GM18508 (cell line): ENCODE results near the gene BMP7.

Experiments
- ATAC-seq: cut with Tn5 transposase; IDR thresholded peaks from one replicate; pipeline ENCODE4 v1.9.1; 2021; ENCODE audit warnings: moderate number of reproducible peaks; ENCODE audit not compliant: insufficient read depth, unreplicated experiment

Gene BMP7

GRCh38 chr20:57138198-57138995 is 128.0 kb downstream of the BMP7 start:
- no peak for ATAC-seq

- ATAC-seq = no peak
Measured at GRCh38 chr20:57137676-57138075, 128.8 kb downstream of the BMP7 start.

GRCh38 chr20:57136734-57137133 is 129.7 kb downstream of the BMP7 start:
- no peak for ATAC-seq

GRCh38 chr20:57135875-57136274 is 130.6 kb downstream of the BMP7 start:
- ATAC-seq = no peak

DNA sequence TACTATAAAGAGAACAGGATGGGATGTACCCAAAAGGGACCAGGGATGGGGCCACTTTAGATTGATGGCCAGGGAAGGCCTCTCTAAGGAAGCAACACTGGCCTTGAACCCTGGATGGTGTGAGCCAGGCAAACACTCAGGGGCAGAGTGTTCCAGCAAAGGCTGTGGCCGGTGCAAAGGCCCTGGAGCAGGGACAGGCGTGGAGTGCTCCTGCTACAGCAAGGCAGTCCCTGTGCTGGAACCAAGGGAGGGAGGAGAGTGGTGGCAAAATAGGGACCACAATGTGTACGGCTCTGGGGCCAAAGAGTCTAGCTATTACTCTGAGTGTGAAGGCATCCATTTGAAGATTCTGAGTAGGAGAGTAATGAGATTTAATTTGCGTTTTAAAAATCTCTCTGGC is 131.6 kb downstream of the BMP7 start:
- ATAC-seq = no peak

GRCh38 chr20:57133926-57134650 is 132.4 kb downstream of the BMP7 start:
- ATAC-seq = no peak

DNA sequence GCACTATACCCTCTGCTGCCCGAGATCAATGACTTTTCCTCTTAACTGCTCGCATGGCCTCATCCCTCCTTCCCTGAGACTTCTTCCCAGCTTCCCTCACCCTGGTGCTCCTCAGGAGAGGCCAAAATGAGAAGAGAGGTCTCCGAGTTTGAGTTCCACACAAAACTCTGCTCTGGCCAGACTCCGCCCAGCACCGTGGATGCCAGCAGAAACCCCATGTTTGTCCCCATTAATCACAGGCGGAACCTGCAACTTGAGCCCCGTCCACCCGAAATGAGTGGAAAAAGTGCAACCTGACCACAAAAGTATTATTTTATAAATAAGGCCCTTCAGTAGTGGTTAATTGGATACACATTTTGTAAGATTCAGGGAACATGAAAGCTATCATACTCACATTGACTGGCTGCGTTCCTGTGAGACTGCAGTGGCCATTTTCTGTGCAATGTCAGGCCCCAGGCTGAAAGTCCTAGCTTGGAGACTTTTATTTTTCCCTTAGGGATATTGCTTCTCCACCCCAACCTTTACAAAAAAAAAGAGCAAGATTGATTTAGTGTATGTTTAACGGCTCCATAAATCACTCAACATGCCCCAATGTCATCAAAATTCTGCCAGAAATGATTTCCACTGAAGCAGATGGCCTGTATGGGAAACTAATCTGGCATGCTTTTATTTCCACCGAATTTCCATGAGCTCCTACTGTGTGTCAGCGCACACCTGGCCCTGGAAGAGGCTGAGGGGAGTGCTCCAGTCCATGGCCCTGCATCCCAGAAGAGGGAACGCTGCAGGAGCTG is 134.6 kb downstream of the BMP7 start:
- ATAC-seq = no peak

- ATAC-seq = no peak
Measured at GRCh38 chr20:57131077-57131476, 135.4 kb downstream of the BMP7 start.

DNA sequence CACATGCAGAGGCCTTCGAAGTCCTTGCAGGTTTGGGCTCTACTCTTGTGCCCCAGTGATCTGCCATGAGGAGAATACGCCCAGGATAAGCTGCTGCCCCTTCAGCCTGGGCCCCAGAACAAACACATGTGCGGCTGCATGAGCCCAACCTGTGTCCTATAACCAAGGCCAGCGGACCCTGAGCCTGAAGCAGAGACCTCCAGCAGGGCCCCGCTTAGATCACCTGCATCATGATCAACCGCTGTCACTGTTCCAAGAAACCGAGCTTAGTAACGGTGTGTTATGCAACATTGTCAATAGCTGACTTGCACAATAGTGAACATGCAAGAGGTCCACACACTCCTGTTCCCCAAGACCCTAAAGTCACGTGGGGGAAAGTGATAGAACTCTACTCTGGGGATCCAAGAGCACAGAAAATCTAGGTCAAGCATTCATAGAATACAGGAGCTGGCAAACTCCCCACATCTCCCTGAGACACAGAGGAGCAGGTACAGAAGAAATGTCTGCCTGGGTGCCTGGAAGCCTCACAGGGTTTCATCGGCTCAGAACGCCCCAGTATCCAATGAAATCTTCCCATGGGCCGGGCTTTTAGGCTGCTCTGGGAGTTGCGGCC is 136.2 kb downstream of the BMP7 start:
- no peak for ATAC-seq

DNA sequence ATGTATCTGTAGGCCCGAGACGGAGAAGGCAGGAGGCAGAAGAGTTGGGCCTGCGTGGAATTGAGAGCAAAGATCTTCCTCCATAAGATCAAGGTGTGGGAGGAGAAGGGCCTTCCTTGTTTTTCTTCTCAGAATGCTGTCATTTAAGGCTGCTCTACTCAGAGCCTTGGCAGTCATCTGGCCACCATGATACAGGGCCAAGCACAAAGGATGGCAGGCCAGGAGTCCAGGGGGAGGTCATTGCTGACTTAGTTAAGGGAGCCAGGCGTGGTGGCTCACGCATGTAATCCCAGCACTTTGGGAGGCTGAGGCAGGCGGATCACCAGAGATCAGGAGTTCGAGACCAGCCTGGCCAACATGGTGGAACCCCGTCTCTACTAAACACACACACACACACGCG is 137.1 kb downstream of the BMP7 start:
- no peak for ATAC-seq

- ATAC-seq = no peak
Measured at GRCh38 chr20:57128044-57128757, 138.2 kb downstream of the BMP7 start.

DNA sequence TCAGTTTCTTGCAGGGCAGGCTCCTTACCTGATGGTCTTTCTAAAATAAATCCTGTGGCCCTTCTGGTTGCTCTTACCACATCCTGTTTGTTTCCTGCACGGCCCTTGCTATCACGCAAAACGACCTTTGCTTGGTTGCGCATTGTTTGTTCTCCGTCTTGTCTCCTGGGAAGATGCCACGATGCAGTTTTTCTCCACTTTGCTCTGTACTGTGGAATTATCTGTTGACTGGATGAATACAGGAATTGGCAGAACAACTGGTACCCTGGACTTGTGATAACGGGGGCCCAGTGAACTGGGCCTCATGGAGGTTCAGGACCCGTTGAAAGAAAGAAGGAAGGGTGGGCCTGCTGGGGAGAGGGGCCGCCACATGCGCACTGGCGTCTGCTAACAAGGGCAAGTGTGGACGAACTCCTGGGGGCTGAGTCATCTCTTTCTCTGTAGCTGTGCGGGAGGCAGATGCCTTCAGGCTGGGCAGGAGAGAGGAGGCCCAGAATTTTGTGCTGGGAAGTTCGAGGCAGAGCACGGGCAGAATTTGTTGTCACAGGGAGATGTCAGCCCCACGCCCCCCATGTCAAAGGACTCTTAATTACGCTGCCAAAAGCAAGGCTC is 139.9 kb downstream of the BMP7 start:
- no peak for ATAC-seq

GRCh38 chr20:57124800-57125517 is 141.5 kb downstream of the BMP7 start:
- no peak for ATAC-seq

DNA sequence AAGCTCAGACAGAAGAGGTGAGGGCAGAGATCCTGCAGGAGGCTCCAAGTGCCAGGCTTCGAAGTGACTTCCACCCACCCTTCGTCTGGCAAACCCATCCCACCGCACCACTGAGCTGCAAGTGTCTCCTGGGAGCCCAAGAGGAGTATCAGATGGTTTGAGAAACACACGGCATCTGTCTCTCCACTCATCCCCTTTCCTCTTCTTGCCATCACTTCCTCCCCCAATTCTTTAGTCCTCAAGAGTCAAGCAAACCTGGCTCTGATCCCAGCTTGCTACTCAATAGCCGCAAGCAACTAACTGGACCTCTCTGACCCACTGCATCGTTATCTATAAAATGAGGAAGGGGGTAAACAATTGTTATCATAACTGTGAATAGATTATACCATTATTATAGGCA is 142.1 kb downstream of the BMP7 start:
- no peak for ATAC-seq

DNA sequence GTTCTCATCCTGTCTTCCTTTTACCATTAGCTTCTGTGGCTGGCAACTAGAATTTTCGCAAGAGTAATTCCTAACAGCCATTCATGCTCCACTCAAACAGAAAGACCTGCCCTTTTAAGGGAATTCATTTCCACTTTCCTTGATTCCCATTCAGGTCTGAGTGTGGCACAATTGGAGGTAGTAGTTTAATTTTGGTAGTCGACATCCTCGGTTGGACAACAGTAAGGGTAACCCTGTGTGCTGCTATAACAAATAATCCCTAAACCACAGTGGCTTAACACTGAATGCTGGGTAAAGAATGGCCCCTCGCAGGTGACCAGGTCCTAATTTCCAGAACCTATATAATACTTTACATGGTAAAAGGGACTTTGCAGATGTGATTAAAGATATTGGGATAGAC is 142.9 kb downstream of the BMP7 start:
- ATAC-seq = no peak

DNA sequence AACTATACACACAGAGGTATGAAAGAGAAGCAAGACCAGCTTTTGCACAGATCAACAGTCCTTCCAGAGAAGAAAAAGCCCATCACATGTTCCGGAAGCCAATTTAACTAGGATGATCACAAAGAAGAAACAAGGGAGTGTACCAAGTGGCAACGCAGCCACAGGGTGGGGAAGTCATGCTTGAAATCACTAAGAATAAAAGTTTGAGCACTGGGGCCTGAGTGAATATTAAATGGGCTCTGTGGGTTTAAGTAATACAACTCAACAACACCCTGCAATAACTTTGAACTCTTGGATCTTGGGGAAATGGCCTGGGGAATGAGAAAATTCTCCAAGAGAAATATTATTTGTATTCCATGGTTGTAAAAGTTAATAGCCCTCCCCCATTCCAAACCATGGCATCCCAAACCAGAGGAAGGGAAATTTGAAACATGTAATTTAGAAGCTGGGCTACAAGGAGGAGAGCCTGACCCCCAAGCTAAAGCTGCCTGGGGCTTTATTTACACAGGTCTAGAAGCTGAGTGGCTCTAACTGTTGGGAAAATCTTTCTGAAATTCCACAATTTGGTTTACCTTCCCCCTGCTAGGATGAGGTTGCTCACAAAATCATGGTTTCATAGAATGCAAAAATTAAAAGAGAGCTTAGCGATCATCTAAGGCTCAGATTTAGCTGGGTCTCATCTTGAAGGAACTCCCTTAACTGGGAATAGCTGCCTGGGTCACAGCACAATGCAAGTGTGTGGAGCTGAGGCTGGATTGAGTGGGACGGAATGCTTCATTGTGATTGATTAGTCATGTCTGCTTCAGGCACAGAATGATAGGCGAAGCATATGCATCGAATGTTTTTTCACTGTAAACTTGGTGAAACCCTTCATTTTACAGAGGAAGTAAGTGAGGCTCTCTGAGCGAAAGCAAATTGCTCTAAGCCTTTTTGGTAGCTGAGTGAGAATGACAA is 143.6 kb downstream of the BMP7 start:
- no peak for ATAC-seq

DNA sequence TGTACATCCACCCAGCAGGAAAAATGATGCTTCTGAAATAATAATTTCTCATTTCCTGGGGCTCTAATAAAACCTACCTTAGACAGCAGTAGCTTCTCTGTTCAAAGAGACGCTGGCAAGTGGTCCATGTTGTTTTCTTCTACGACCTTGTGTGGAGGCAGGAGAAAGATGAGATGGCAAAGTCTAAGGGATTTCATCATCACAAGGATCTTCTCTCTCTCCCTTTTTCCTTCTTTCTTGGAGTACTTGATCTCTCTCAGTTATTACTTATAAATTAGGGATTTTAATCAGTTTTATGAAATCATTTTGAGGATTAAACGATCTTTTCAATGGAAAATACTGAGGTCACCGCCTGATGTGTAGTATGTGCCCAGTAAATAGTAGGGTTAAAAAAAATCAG is 147.5 kb downstream of the BMP7 start:
- no peak for ATAC-seq
